Neuronal stem cell (in vitro differentiated cells): ENCODE data around the gene FRAT2.

Source experiments
- DNase-seq: peaks from one replicate; pipeline ENCODE4 v3.0.0-alpha.2; 2013; ENCODE audit warnings: low spot score
- H2AFZ ChIP-seq: one replicate; pipeline ENCODE4 v1.6.1; 2013; ENCODE audit warnings: mild to moderate bottlenecking, low read length, inconsistent platforms
- H2AK5ac ChIP-seq: 2 replicates; pipeline ENCODE4 v1.6.1; 2013; ENCODE audit warnings: low read depth, mild to moderate bottlenecking, inconsistent platforms, low read length, moderate library complexity, mixed read lengths
- H2BK120ac ChIP-seq: 2 replicates; pipeline ENCODE4 v1.6.1; 2013; ENCODE audit warnings: low read depth, mild to moderate bottlenecking, inconsistent platforms, low read length, moderate library complexity, mixed read lengths
- H2BK12ac ChIP-seq: one replicate; pipeline ENCODE4 v1.6.1; 2013; ENCODE audit warnings: low read length, inconsistent platforms
- H2BK15ac ChIP-seq: 2 replicates; pipeline ENCODE4 v1.6.1; 2013; ENCODE audit warnings: mild to moderate bottlenecking, low read length, inconsistent platforms, mixed read lengths
- H2BK5ac ChIP-seq: one replicate; pipeline ENCODE4 v1.6.1; 2013; ENCODE audit warnings: inconsistent platforms, mild to moderate bottlenecking, low read length, moderate library complexity
- H3K14ac ChIP-seq: one replicate; pipeline ENCODE4 v1.6.1; 2013; ENCODE audit warnings: low read length, inconsistent platforms
- H3K18ac ChIP-seq: 2 replicates; pipeline ENCODE4 v1.6.1; 2013; ENCODE audit warnings: low read length, inconsistent platforms
- H3K23ac ChIP-seq: 2 replicates; pipeline ENCODE4 v1.6.1; 2013; ENCODE audit warnings: low read depth, mild to moderate bottlenecking, mixed read lengths, low read length, inconsistent platforms; ENCODE audit not compliant: poor library complexity
- H3K27ac ChIP-seq: replicated peaks from 3 replicates; pipeline ENCODE4 v1.5.1; 2013; ENCODE audit warnings: low read length, inconsistent platforms
- H3K27me3 ChIP-seq, 3 experiments: 2 replicates each; pipeline ENCODE4 v1.6.1; 2013; ENCODE audit warnings: low read length in 3 of 3, mild to moderate bottlenecking in 2 of 3, inconsistent platforms in 1 of 3, low read depth in 1 of 3, mixed read lengths in 1 of 3, moderate library complexity in 1 of 3; ENCODE audit not compliant: control insufficient read depth in 3 of 3, insufficient read depth in 3 of 3
- H3K36me3 ChIP-seq, 2 donors: replicated peaks in 1 of 2; 2 replicates each; pipeline ENCODE4 v1.6.1; 2013; ENCODE audit warnings: low read length in 2 of 2; ENCODE audit not compliant: control insufficient read depth in 2 of 2, insufficient read depth in 2 of 2
- H3K4ac ChIP-seq: 2 replicates; pipeline ENCODE4 v1.6.1; 2013; ENCODE audit warnings: inconsistent platforms, mild to moderate bottlenecking, low read length, moderate library complexity
- H3K4me1 ChIP-seq, 2 donors: 1 replicate in 1 of 2; 2 replicates in 1 of 2; pipeline ENCODE4 v1.6.1; 2013; ENCODE audit warnings: low read length in 2 of 2, low read depth in 1 of 2; ENCODE audit not compliant: control insufficient read depth in 2 of 2, insufficient read depth in 1 of 2
- H3K4me2 ChIP-seq: one replicate; pipeline ENCODE4 v1.6.1; 2013; ENCODE audit warnings: mild to moderate bottlenecking, low read length, inconsistent platforms; ENCODE audit not compliant: insufficient read depth, poor library complexity, severe bottlenecking
- H3K4me3 ChIP-seq, 2 donors: 2 replicates each; pipeline ENCODE4 v1.5.1; 2013; ENCODE audit warnings: low read length in 2 of 2, mild to moderate bottlenecking in 2 of 2, inconsistent platforms in 1 of 2, moderate library complexity in 1 of 2
- H3K79me1 ChIP-seq: one replicate; pipeline ENCODE4 v1.6.1; 2013; ENCODE audit warnings: low read depth, mild to moderate bottlenecking, inconsistent platforms, low read length, moderate library complexity
- H3K9ac ChIP-seq: one replicate; pipeline ENCODE4 v1.6.1; 2013; ENCODE audit warnings: mild to moderate bottlenecking, low read depth, low read length, inconsistent platforms; ENCODE audit not compliant: poor library complexity
- H3K9me3 ChIP-seq, 2 donors: replicated peaks in 1 of 2; 2 replicates each; pipeline versions ENCODE3 to v1.6.1; 2013; ENCODE audit warnings: low read length in 2 of 2, mild to moderate bottlenecking in 2 of 2, inconsistent platforms in 1 of 2, low read depth in 1 of 2, mixed read lengths in 1 of 2, moderate library complexity in 1 of 2; ENCODE audit not compliant: control insufficient read depth in 2 of 2, insufficient read depth in 1 of 2
- H4K8ac ChIP-seq: one replicate; pipeline ENCODE4 v1.6.1; 2013; ENCODE audit warnings: low read depth, mild to moderate bottlenecking, inconsistent platforms, low read length, moderate library complexity
- H4K91ac ChIP-seq: one replicate; pipeline ENCODE4 v1.6.1; 2013; ENCODE audit warnings: low read length, low read depth, mild to moderate bottlenecking, inconsistent platforms; ENCODE audit not compliant: poor library complexity
- WGBS, 2 donors: extraction: QIAGEN DNeasy Blood & Tissue Kit; methylation state at CpG; one replicate each; pipeline ENCODE4 v1.1.7; 2013; ENCODE audit warnings: missing lambda C conversion rate in 2 of 2, mixed read lengths in 1 of 2; ENCODE audit not compliant: insufficient read length in 2 of 2, insufficient replicate concordance in 1 of 2; ENCODE audit errors: extremely low coverage in 2 of 2; 5-methylcytosine and 5-hydroxymethylcytosine counted together

FRAT2 gene

GRCh38 chr10:97333601-97334369 lies 744 bp downstream of the FRAT2 start:
- peak overlapping the region; percentile 98 for H3K23ac ChIP-seq
- no peak overlapping the region for H3K4ac ChIP-seq
- H3K9ac ChIP-seq, result peak overlapping the region; percentile 81
- H3K27ac ChIP-seq, result no peak overlapping the region
- no peak overlapping the region for H4K91ac ChIP-seq
- no peak overlapping the region for H4K8ac ChIP-seq
- no peaks in the 10 kb centered on the region for H3K79me1 ChIP-seq
- H3K14ac ChIP-seq, result peak overlapping the region; percentile 72
- H2BK12ac ChIP-seq, result no peak overlapping the region
- peaks cover 0 to 9% of the 10 kb centered on the region in 2 donors for H3K36me3 ChIP-seq
- peaks cover 20 to 32% of the 10 kb centered on the region in 2 donors for H3K4me1 ChIP-seq
- no CpG with 5 or more reads among the region's 89 CpGs for WGBS, 2 donors
- peak overlapping the region; percentile 89 for H3K4me2 ChIP-seq
- H2BK15ac ChIP-seq, result peak overlapping the region; percentile 35
- H3K18ac ChIP-seq, result peak overlapping the region; percentile 29
- no peak for DNase-seq
- no peaks in the 10 kb centered on the region for H3K9me3 ChIP-seq
- H2AFZ ChIP-seq, result peak overlapping the region; percentile 100
- no peak overlapping the region for H2BK5ac ChIP-seq
- peak overlapping the region; percentile 84 to 91 for H3K4me3 ChIP-seq
- H2AK5ac ChIP-seq, result no peak overlapping the region
- H2BK120ac ChIP-seq, result peak overlapping the region; percentile 73
- H3K27me3 ChIP-seq, result peaks cover 0 to 29% (median 8%) of the 10 kb centered on the region in 3 experiments

- Histone ChIP-seq H3K14ac (no peak overlapping the region), H2AFZ (peak overlapping the region; percentile 87), H3K18ac (no peak overlapping the region), H4K91ac (no peak overlapping the region), H3K4me1 (peaks cover 20 to 32% of the 10 kb centered on the region in 2 donors), H3K9me3 (no peaks in the 10 kb centered on the region), H3K27ac (no peak overlapping the region), H3K4me2 (peak overlapping the region; percentile 89), H2AK5ac (no peak overlapping the region), H3K4ac (no peak overlapping the region), H3K27me3 (peaks cover 0 to 27% (median 8%) of the 10 kb centered on the region in 3 experiments), H2BK12ac (no peak overlapping the region), H3K4me3 (peak overlapping the region; percentile 84 to 91), H3K23ac (no peak overlapping the region), H3K9ac (no peak overlapping the region), H3K79me1 (no peaks in the 10 kb centered on the region), H2BK120ac (no peak overlapping the region), H3K36me3 (peaks cover 0 to 9% of the 10 kb centered on the region in 2 donors), H2BK15ac (no peak overlapping the region), H4K8ac (no peak overlapping the region), H2BK5ac (no peak overlapping the region)
- DNase-seq, result no peak
- no CpG with 5 or more reads among the region's 7 CpGs for WGBS, 2 donors
These were observed 1.3 kb downstream of the FRAT2 start for GRCh38 chr10:97333351-97333600.

GRCh38 chr10:97332591-97333350 lies 1.8 kb downstream of the FRAT2 start:
- Histone ChIP-seq H4K8ac (no peak overlapping the region), H3K4me3 (peak overlapping the region in 1 of 2 donors; percentile 84), H2BK5ac (no peak overlapping the region), H2AFZ (peak overlapping the region; percentile 87), H3K18ac (no peak overlapping the region), H4K91ac (no peak overlapping the region), H3K23ac (no peak overlapping the region), H3K14ac (no peak overlapping the region), H3K4ac (no peak overlapping the region), H3K79me1 (no peaks in the 10 kb centered on the region), H2BK15ac (no peak overlapping the region), H3K4me1 (peaks cover 18 to 27% of the 10 kb centered on the region in 2 donors), H3K27me3 (peaks cover 0 to 24% (median 8%) of the 10 kb centered on the region in 3 experiments), H3K9me3 (no peaks in the 10 kb centered on the region), H3K36me3 (peaks cover 0 to 9% of the 10 kb centered on the region in 2 donors), H3K4me2 (peak overlapping the region; percentile 89), H3K9ac (no peak overlapping the region), H2BK12ac (no peak overlapping the region), H3K27ac (no peak overlapping the region), H2AK5ac (no peak overlapping the region), H2BK120ac (no peak overlapping the region)
- WGBS, 2 donors, result no CpG with 5 or more reads among the region's 18 CpGs
- peak; percentile 33 for DNase-seq

- DNase-seq, result no peak
- Histone ChIP-seq H2AFZ (no peak overlapping the region), H3K36me3 (peaks cover 0 to 9% of the 10 kb centered on the region in 2 donors), H3K18ac (no peak overlapping the region), H3K4me1 (peaks cover 11 to 14% of the 10 kb centered on the region in 2 donors), H3K27ac (no peak overlapping the region), H2BK120ac (no peak overlapping the region), H3K14ac (no peak overlapping the region), H2BK12ac (no peak overlapping the region), H4K8ac (no peak overlapping the region), H2AK5ac (no peak overlapping the region), H3K4me3 (no peak overlapping the region), H3K9me3 (no peaks in the 10 kb centered on the region), H3K9ac (no peak overlapping the region), H2BK15ac (no peak overlapping the region), H2BK5ac (no peak overlapping the region), H3K4ac (no peak overlapping the region), H3K79me1 (no peaks in the 10 kb centered on the region), H3K23ac (no peak overlapping the region), H3K27me3 (peaks cover 0 to 24% (median 5%) of the 10 kb centered on the region in 3 experiments), H4K91ac (no peak overlapping the region), H3K4me2 (no peak overlapping the region)
- WGBS, 2 donors, result no CpG with 5 or more reads among the region's 6 CpGs
These were observed 3.3 kb downstream of the FRAT2 start for GRCh38 chr10:97331153-97331703.
